ENCODE results near the gene IL2RG.

Gene IL2RG

DNA sequence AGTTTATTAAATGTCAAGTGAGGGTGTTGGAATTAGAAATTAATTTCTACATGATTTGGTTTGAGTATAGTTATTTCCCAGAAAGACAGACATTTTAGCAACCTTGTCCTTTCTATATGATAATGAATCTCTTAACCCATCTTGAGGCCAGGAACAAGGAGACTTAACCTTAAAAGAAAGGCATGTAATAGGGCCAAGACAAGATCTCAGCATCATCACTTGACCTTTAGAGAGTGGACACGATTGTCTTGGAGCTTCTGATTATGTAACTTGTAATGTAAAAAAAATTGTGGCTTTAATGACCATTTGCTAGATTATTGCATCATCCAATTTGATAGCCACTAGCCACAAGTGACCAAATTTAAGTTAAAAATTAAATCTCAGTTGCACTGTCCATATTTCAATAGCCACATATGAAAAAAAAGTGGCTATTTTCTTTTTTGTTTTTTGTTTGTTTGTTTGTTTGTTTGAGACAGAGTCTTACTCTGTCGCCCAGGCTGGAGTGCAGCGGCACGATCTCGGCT, 29.2 kb downstream of the IL2RG start:
- TF ChIP-seq, protein P1, sequence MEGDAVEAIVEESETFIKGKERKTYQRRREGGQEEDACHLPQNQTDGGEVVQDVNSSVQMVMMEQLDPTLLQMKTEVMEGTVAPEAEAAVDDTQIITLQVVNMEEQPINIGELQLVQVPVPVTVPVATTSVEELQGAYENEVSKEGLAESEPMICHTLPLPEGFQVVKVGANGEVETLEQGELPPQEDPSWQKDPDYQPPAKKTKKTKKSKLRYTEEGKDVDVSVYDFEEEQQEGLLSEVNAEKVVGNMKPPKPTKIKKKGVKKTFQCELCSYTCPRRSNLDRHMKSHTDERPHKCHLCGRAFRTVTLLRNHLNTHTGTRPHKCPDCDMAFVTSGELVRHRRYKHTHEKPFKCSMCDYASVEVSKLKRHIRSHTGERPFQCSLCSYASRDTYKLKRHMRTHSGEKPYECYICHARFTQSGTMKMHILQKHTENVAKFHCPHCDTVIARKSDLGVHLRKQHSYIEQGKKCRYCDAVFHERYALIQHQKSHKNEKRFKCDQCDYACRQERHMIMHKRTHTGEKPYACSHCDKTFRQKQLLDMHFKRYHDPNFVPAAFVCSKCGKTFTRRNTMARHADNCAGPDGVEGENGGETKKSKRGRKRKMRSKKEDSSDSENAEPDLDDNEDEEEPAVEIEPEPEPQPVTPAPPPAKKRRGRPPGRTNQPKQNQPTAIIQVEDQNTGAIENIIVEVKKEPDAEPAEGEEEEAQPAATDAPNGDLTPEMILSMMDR (IDR thresholded peaks at IDR 0.05; ENCODE audit: low read depth, low read length) = no peak

DNA sequence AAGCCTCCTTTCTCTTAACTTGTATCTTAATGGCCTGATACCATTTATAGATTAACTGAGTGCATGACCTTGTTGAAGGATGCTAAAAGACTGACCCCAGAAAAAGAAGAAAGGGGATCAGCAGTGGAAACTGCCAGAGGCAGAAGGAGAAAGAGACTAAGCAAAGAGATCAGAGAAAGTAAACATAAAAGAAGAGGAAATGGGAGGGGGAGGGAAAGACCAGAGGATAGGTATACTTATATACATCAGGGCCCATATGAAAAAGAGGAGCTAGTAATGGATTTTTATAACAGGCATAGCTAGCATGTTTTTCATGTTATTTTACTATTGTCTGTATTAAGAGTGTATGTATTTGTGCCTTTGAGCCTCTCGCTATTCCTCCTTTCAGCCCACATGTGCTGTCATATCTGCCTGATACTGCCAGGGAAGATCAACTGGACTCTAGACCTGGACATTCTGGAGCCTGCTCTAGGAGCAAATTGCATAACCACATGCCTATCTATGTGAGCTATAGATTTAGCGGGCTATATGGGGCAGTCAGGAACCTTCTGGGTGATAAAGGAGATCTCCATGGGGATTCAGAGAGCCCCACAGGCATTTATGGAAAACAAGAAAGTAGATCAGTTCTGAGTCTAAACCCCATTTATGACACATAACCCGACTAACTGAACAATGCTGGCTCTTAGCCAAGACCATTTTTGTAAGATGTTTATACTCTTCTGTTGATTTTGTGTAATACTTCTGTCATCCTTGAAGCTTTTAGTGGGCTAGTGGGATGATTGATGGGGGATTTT, 29.9 kb downstream of the IL2RG start:
- no peak overlapping the region for H3K4me3 ChIP-seq (replicated peaks in 1 of 2; ENCODE audit: low read depth in 2 of 2, low read length in 2 of 2)
- DNase-seq (ENCODE audit: low read depth in 2 of 2) = peak; percentile 44 to 70
- TF ChIP-seq, protein P1 (IDR thresholded peaks at IDR 0.05; ENCODE audit: low read depth, low read length) = no peak

More for the DNA sequence above, 29.2 kb downstream of the IL2RG start:
- no peak overlapping the region for H3K4me3 ChIP-seq (replicated peaks in 1 of 2; ENCODE audit: low read depth in 2 of 2, low read length in 2 of 2)
- no peak for DNase-seq (ENCODE audit: low read depth in 2 of 2)

DNA sequence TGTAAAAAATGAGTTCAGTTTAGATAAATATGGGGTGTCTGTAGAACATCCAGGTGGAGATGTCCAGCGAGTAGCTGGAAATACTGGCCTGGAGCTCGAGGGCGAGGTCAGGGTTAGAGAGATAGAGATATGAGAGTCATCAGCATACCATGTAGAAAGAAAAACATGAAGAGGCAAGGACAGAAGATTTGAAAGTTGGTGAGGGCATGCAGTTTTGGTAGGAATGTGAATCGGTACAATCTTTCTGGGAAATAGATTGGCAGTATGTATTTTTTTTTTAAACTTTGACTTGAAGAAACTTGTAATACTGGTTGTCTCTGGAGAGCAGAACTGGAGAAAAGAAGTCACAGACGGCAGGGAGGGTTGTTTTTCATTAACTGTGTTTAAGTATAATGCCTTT, 40.8 kb downstream of the IL2RG start:
- no peak overlapping the region for H3K4me3 ChIP-seq (replicated peaks in 1 of 2; ENCODE audit: low read depth in 2 of 2, low read length in 2 of 2)
- TF ChIP-seq, protein P1 (IDR thresholded peaks at IDR 0.05; ENCODE audit: low read depth, low read length) = no peak
- no peak for DNase-seq (ENCODE audit: low read depth in 2 of 2)

DNA sequence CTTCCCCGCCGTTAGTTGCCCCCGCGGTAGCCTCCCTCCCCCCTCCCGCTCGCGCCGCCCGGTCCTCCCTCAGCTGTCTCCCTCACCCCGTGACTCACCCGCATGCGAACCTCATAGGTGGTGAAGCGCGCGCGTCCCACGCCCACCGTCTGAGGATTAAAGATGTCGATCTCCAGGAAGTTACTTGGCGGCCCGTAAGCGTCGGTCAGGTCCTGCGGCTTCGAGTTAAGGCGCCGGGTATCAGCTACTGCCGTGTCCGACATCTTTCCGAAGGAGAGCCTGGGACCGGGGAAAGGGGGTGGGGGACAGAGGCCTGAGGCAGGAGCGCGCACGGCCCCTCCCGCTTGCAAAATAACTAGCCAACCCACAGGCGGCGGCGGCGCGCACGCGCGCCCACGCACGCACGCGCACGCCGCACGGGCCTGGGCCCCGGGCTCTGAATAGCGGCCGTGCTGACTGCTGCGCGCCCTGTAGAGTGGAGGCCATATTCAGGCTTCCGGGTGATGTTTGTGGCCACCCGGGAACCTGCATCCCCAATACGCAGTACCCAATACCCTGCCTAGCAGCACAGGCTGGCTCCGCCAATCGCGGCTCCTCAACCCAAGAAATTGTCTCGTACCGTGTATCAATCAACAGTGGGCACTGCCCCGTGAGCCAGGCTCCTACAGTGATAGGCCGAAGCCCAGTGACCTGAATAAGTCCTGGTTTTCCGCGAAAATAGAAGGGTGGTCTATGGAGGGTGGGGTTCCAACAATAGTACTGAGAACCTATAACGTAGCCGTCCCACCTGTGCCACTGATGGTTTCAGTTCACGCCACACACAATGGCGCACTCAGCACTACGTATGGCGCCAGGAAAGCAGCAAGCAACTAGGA, 43.1 kb downstream of the IL2RG start, which contains the start of gene SNX12:
TSS of gene SNX12 (minus strand) at position 291 of the 875 bp plus-strand sequence. CDS start at position 263, 28 bp downstream.
- TF ChIP-seq, protein P1 (IDR thresholded peaks at IDR 0.05; ENCODE audit: low read depth, low read length) = no peak
- H3K4me3 ChIP-seq (replicated peaks in 1 of 2; ENCODE audit: low read depth in 2 of 2, low read length in 2 of 2) = peak within 1 kb of the TSS; percentile 65 to 69
- DNase-seq (ENCODE audit: low read depth in 2 of 2) = peak; percentile 94 to 96

DNA sequence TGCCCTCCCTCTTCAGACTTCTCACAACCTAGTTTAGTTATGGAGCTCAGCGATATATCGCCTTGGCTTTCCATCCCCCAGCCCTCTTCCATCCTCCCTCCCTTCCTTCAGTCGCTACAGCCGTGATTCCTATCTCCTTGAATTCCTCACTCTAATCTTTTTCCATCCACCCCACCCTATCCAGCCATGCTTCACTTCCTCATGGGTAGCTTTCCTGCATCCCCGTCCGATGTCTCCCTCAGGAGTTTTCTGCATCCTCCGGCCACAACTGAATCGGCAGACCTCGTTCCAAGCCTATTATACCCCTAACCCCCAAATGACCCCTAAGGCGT, 43.7 kb downstream of the IL2RG start:
- no peak for DNase-seq (ENCODE audit: low read depth in 2 of 2)
- TF ChIP-seq, protein P1 (IDR thresholded peaks at IDR 0.05; ENCODE audit: low read depth, low read length) = no peak
- H3K4me3 ChIP-seq (replicated peaks in 1 of 2; ENCODE audit: low read depth in 2 of 2, low read length in 2 of 2) = peak overlapping the region; percentile 65 to 69

DNA sequence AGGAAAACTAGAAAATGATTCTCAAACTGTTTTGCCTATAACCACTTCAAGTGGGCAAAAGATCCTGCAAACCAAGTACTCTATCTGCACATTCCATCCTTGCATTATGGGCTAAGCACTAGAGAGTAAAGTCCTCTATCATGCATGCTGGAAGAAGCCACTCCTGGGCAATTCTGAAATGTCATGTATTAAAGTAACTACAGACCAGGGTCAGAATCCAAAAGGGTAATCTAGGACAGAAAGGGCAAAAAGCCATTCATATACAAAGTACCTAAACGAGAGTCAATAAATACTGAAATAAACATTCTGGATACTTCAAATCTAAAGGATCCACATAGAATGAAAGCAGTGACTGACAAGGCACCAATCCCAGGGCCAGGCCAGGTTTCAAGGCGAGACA, 44.3 kb downstream of the IL2RG start:
- DNase-seq (ENCODE audit: low read depth in 2 of 2) = no peak
- H3K4me3 ChIP-seq (replicated peaks in 1 of 2; ENCODE audit: low read depth in 2 of 2, low read length in 2 of 2) = peak overlapping the region; percentile 65 to 69
- TF ChIP-seq, protein P1 (IDR thresholded peaks at IDR 0.05; ENCODE audit: low read depth, low read length) = no peak

Measured in cardiac fibroblast (primary cell).